ENCODE data around the gene LONP2. TPM values are rescaled to one million over a fixed set of nuclear protein-coding genes. Genes with fewer than 3 reads are reported as not detected.
A peak's percentile ranks its signal among the peaks of the same experiment; 100 is the strongest.

LONP2 gene
- total and polyA plus RNA-seq, 2 of the 13 experiments (the other 11 are each of a cell fraction or from before 2014, with no cell fraction given): 39.2 to 63.3 TPM

DNA sequence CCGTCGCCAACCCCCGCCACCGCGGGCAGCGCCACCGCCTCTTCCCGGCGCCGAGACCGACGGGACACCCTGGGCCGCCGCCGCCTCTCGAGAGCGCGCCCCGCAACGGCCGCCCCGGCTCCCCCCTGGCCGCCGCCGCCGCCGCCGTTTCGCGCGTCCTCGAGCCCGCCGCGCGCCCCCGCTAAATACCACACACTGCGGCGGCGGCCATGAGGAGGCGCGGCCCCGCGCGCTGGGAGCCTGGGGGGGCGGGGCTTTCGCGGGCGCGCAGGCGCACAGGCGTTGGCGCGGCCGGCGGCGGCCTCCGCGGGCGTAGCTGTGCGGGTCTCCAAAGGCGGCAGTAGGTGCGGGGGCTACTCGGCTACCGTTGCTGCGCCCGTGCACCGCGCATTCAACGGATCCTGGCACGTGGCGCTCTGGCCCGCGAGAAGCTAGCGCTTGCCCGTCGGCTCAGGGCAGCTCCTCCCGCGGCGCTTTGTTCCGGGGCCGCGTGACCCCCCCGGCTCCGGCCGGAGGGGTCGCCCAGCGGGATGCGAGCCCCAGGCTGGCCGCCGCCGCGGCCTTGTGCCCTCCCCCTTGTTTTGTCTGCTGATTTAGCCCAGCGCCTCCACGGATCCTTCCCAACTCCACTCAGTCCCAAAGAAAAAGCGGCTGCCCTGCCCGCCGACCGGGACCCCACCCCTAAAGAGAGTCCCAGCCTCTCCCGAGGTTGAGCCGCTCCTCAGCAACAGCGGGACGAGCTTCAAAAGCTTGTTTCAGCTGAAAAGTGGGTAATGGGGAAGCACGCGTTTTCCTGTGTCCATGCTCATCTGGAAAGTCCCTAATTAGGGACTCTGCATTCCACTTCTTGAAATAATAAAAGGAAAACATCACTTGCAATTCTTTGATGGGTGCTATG is 141.4 kb downstream of the LONP2 start, which contains the start of gene SIAH1 (continued):
- TF ChIP-seq NR1H2 (CRISPR knock-in tag; IDR thresholded peaks at IDR 0.05; ENCODE audit: borderline replicate concordance, low read depth) (peak; percentile 42; the same call in 1 of the 2 replicates), ZNF589 (CRISPR knock-in tag; conservative IDR thresholded peaks at IDR 0.05) (no peak), SNAI1 (CRISPR knock-in tag; IDR thresholded peaks at IDR 0.05; ENCODE audit: borderline replicate concordance) (0 out of 2 replicates have a peak, but pooled peaks have one; percentile 48), AGO2 (optimal IDR thresholded peaks at IDR 0.05; ENCODE audit: low read depth, low read length) (peak; percentile 96), HDAC1 (CRISPR knock-in tag; IDR thresholded peaks at IDR 0.05) (peak; percentile 74), ZNF709 (CRISPR knock-in tag; IDR thresholded peaks at IDR 0.05) (peak; percentile 40; the same call in 1 of the 2 replicates), HDAC6 (IDR thresholded peaks at IDR 0.05; ENCODE audit: low read depth, low read length) (no peak), ZNF691 (CRISPR knock-in tag; IDR thresholded peaks at IDR 0.05; ENCODE audit: borderline replicate concordance, low read depth) (no peak; the same call in 1 of the 2 replicates), SAFB2 (CRISPR knock-in tag; IDR thresholded peaks at IDR 0.05; ENCODE audit: borderline replicate concordance, low read depth) (peak; percentile 94; the same call in 1 of the 2 replicates), ZBTB20 (CRISPR knock-in tag; IDR thresholded peaks at IDR 0.05; ENCODE audit: borderline replicate concordance, low read depth) (no peak; the same call in 1 of the 2 replicates), CAMTA2 (CRISPR knock-in tag; IDR thresholded peaks at IDR 0.05; ENCODE audit: borderline replicate concordance) (peak; percentile 68; the same call in 1 of the 2 replicates), HOXA3 (CRISPR knock-in tag; IDR thresholded peaks at IDR 0.05) (peak; percentile 79; the same call in 1 of the 2 replicates), LCORL (IDR thresholded peaks at IDR 0.05) (no peak), LCORL (CRISPR knock-in tag; IDR thresholded peaks at IDR 0.05) (peak; percentile 55), ZNF34 (CRISPR knock-in tag; IDR thresholded peaks at IDR 0.05; ENCODE audit: borderline replicate concordance) (no peak), CERS6 (CRISPR knock-in tag; IDR thresholded peaks at IDR 0.05) (peak; percentile 61; the same call in 1 of the 2 replicates), ZNF713 (CRISPR knock-in tag; IDR thresholded peaks at IDR 0.05) (no peak), KDM2A (CRISPR knock-in tag; IDR thresholded peaks at IDR 0.05; ENCODE audit: borderline replicate concordance, low read depth) (peak; percentile 87), ZFP62 (CRISPR knock-in tag; IDR thresholded peaks at IDR 0.05) (no peak), RFX5 (IDR thresholded peaks at IDR 0.05; ENCODE audit: low read depth, low read length) (no peak), ZNF841 (CRISPR knock-in tag; IDR thresholded peaks at IDR 0.05; ENCODE audit: borderline replicate concordance) (0 out of 2 replicates have a peak, but pooled peaks have one; percentile 7), PHF8 (CRISPR knock-in tag; IDR thresholded peaks at IDR 0.05) (peak; percentile 96), ZSCAN12 (CRISPR knock-in tag; IDR thresholded peaks at IDR 0.05) (no peak)
- TF ChIP-seq, protein P1, sequence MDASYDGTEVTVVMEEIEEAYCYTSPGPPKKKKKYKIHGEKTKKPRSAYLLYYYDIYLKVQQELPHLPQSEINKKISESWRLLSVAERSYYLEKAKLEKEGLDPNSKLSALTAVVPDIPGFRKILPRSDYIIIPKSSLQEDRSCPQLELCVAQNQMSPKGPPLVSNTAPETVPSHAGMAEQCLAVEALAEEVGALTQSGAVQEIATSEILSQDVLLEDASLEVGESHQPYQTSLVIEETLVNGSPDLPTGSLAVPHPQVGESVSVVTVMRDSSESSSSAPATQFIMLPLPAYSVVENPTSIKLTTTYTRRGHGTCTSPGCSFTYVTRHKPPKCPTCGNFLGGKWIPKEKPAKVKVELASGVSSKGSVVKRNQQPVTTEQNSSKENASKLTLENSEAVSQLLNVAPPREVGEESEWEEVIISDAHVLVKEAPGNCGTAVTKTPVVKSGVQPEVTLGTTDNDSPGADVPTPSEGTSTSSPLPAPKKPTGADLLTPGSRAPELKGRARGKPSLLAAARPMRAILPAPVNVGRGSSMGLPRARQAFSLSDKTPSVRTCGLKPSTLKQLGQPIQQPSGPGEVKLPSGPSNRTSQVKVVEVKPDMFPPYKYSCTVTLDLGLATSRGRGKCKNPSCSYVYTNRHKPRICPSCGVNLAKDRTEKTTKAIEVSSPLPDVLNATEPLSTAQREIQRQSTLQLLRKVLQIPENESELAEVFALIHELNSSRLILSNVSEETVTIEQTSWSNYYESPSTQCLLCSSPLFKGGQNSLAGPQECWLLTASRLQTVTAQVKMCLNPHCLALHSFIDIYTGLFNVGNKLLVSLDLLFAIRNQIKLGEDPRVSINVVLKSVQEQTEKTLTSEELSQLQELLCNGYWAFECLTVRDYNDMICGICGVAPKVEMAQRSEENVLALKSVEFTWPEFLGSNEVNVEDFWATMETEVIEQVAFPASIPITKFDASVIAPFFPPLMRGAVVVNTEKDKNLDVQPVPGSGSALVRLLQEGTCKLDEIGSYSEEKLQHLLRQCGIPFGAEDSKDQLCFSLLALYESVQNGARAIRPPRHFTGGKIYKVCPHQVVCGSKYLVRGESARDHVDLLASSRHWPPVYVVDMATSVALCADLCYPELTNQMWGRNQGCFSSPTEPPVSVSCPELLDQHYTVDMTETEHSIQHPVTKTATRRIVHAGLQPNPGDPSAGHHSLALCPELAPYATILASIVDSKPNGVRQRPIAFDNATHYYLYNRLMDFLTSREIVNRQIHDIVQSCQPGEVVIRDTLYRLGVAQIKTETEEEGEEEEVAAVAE (CRISPR knock-in tag; IDR thresholded peaks at IDR 0.05; ENCODE audit: borderline replicate concordance): no peak
